ENCODE data around the gene TFCP2L1.

The TFCP2L1 gene

GRCh38 chr2:121210691-121211090, 74.3 kb downstream of the TFCP2L1 start:
- H3K4me2 ChIP-seq (ENCODE audit: low read depth, low read length, poor library complexity, severe bottlenecking) = no peak overlapping the region
- no peak overlapping the region for H3K27ac ChIP-seq (ENCODE audit: low read depth, low read length)
- H4K20me1 ChIP-seq (ENCODE audit: low read depth, low read length) = no peaks in the 10 kb centered on the region
- no peaks in the 10 kb centered on the region for H3K9me3 ChIP-seq (ENCODE audit: insufficient read depth, low read length)
- TF ChIP-seq CTCF (IDR thresholded peaks at IDR 0.05; ENCODE audit: insufficient read depth, low read length, poor library complexity, severe bottlenecking) (no peak), EZH2phosphoT487 (conservative IDR thresholded peaks at IDR 0.05; ENCODE audit: low read length) (no peak)
- no peak overlapping the region for H3K4me3 ChIP-seq (ENCODE audit: insufficient read depth, low read length, poor library complexity, severe bottlenecking)
- no peak overlapping the region for H3K9ac ChIP-seq (ENCODE audit: low read length)
- no peaks in the 10 kb centered on the region for H3K27me3 ChIP-seq (ENCODE audit: low read length)
- H3K36me3 ChIP-seq (ENCODE audit: low read length) = no peaks in the 10 kb centered on the region
- H2AFZ ChIP-seq (ENCODE audit: low read depth, low read length, severe bottlenecking) = no peak overlapping the region
- H3K79me2 ChIP-seq (ENCODE audit: insufficient read depth, low read length) = no peaks in the 10 kb centered on the region
- H3K9me2 ChIP-seq (replicated peaks; ENCODE audit: insufficient read depth, low read length) = no peaks in the 10 kb centered on the region
- H3F3A ChIP-seq (ENCODE audit: insufficient read depth) = no peaks in the 10 kb centered on the region

- no peaks in the 10 kb centered on the region for H3K9me3 ChIP-seq (ENCODE audit: insufficient read depth, low read length)
- H3K36me3 ChIP-seq (ENCODE audit: low read length) = no peaks in the 10 kb centered on the region
- H2AFZ ChIP-seq (ENCODE audit: low read depth, low read length, severe bottlenecking) = no peak overlapping the region
- no peak overlapping the region for H3K4me3 ChIP-seq (ENCODE audit: insufficient read depth, low read length, poor library complexity, severe bottlenecking)
- H3K27ac ChIP-seq (ENCODE audit: low read depth, low read length) = no peak overlapping the region
- H3K9me2 ChIP-seq (replicated peaks; ENCODE audit: insufficient read depth, low read length) = no peaks in the 10 kb centered on the region
- no peak overlapping the region for H3K9ac ChIP-seq (ENCODE audit: low read length)
- no peaks in the 10 kb centered on the region for H4K20me1 ChIP-seq (ENCODE audit: low read depth, low read length)
- H3K4me2 ChIP-seq (ENCODE audit: low read depth, low read length, poor library complexity, severe bottlenecking) = no peak overlapping the region
- no peak for TF ChIP-seq EZH2phosphoT487 (conservative IDR thresholded peaks at IDR 0.05; ENCODE audit: low read length)
- no peak for TF ChIP-seq CTCF (IDR thresholded peaks at IDR 0.05; ENCODE audit: insufficient read depth, low read length, poor library complexity, severe bottlenecking)
- H3K79me2 ChIP-seq (ENCODE audit: insufficient read depth, low read length) = no peaks in the 10 kb centered on the region
- no peaks in the 10 kb centered on the region for H3F3A ChIP-seq (ENCODE audit: insufficient read depth)
- H3K27me3 ChIP-seq (ENCODE audit: low read length) = no peaks in the 10 kb centered on the region
These were observed 75.9 kb downstream of the TFCP2L1 start for GRCh38 chr2:121209014-121209610.

GRCh38 chr2:121207494-121207893, 77.5 kb downstream of the TFCP2L1 start:
- Histone ChIP-seq H3K27ac (ENCODE audit: low read depth, low read length) (no peak overlapping the region), H3K79me2 (ENCODE audit: insufficient read depth, low read length) (no peaks in the 10 kb centered on the region), H3F3A (ENCODE audit: insufficient read depth) (no peaks in the 10 kb centered on the region), H4K20me1 (ENCODE audit: low read depth, low read length) (no peaks in the 10 kb centered on the region), H3K9ac (ENCODE audit: low read length) (no peak overlapping the region), H3K27me3 (ENCODE audit: low read length) (no peaks in the 10 kb centered on the region), H3K36me3 (ENCODE audit: low read length) (no peaks in the 10 kb centered on the region), H3K9me2 (replicated peaks; ENCODE audit: insufficient read depth, low read length) (no peaks in the 10 kb centered on the region), H2AFZ (ENCODE audit: low read depth, low read length, severe bottlenecking) (no peak overlapping the region), H3K4me2 (ENCODE audit: low read depth, low read length, poor library complexity, severe bottlenecking) (no peak overlapping the region), H3K4me3 (ENCODE audit: insufficient read depth, low read length, poor library complexity, severe bottlenecking) (no peak overlapping the region), H3K9me3 (ENCODE audit: insufficient read depth, low read length) (no peaks in the 10 kb centered on the region)
- TF ChIP-seq CTCF (IDR thresholded peaks at IDR 0.05; ENCODE audit: insufficient read depth, low read length, poor library complexity, severe bottlenecking) = no peak
- no peak for TF ChIP-seq EZH2phosphoT487 (conservative IDR thresholded peaks at IDR 0.05; ENCODE audit: low read length)
